WI38 (cell line): ENCODE data around the gene RPAP2.
"Not testable (repeated sequence)": the region's sequence is repeated elsewhere in the genome, so short reads cannot be mapped to it uniquely, and the experiment has no call there.

Experiments used
- H3K4me3 ChIP-seq: 2 replicates; pipeline ENCODE4 v1.5.1; 2011; ENCODE audit warnings: low read depth, mild to moderate bottlenecking, control low read depth, low read length
- TF ChIP-seq, protein P1 (sequence below): IDR thresholded peaks from 2 replicates; pipeline ENCODE4 v1.5.1; 2012; ENCODE audit warnings: low read depth, mild to moderate bottlenecking, control low read depth, low read length

RPAP2 gene

DNA sequence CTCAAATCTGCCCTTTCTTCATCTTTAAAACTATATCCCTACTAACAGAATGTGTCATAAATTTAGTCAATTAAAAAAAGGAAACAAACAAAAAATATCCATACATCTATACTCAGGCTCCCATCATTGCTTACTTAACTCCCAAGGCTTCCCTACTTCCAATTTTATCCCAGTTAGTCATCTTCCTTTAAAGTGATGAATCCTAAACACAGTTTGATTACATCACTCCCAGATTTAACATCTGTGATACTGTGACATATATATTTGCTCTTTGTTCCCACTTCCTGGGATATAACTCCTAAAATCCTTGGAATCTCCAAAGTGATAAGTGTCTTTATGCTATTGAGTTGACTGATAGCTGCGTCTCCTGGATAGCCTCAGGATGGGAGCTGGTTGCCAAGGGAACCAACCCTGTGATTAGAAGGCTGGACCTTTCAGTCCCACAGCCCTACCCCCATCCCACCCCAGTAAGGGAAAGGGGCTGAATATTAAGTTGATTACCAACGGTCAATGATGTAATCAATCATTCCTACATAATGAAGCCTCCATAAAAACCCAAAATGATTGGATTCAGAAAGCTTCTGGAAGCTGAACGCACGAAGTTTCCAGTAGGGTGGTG, 21.6 kb upstream of the RPAP2 start:
- no peak overlapping the region for H3K4me3 ChIP-seq
- TF ChIP-seq, protein P1, sequence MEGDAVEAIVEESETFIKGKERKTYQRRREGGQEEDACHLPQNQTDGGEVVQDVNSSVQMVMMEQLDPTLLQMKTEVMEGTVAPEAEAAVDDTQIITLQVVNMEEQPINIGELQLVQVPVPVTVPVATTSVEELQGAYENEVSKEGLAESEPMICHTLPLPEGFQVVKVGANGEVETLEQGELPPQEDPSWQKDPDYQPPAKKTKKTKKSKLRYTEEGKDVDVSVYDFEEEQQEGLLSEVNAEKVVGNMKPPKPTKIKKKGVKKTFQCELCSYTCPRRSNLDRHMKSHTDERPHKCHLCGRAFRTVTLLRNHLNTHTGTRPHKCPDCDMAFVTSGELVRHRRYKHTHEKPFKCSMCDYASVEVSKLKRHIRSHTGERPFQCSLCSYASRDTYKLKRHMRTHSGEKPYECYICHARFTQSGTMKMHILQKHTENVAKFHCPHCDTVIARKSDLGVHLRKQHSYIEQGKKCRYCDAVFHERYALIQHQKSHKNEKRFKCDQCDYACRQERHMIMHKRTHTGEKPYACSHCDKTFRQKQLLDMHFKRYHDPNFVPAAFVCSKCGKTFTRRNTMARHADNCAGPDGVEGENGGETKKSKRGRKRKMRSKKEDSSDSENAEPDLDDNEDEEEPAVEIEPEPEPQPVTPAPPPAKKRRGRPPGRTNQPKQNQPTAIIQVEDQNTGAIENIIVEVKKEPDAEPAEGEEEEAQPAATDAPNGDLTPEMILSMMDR, result no peak

DNA sequence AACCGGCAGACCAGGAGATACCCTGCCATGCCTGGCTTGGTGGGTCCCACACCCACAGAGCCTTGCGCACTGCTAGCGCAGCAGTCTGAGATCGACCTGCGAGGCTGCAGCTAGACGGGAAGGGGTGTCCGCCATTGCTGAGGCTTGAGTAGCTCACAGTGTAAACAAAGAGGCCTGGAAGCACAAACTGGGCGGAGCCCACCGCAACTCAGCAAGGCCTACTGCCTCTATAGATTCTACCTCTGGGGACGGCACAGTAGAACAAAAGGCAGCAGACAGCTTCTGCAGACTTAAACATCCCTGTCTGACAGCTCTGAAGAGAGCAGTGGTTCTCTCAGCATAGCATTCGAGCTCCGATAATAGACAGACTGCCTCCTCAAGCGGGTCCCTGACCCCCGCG, 19.1 kb upstream of the RPAP2 start:
- not testable (repeated sequence) for H3K4me3 ChIP-seq

DNA sequence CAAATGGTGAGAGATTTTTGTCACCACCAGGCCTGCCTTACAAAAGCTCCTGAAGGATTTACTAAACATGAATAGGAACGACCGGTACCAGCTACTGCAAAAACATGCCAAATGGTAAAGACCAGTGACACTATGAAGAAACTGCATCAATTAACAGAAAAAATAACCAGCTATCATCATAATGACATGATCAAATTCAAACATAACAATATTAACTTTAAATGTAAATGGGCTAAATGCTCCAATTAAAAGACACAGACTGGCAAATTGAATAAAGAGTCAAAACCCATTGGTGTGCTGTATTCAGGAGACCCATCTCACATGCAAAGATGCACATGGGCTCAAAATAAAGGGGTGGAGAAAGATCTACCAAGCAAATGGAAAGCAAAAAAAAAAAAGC, 17.4 kb upstream of the RPAP2 start:
- H3K4me3 ChIP-seq, result not testable (repeated sequence)

DNA sequence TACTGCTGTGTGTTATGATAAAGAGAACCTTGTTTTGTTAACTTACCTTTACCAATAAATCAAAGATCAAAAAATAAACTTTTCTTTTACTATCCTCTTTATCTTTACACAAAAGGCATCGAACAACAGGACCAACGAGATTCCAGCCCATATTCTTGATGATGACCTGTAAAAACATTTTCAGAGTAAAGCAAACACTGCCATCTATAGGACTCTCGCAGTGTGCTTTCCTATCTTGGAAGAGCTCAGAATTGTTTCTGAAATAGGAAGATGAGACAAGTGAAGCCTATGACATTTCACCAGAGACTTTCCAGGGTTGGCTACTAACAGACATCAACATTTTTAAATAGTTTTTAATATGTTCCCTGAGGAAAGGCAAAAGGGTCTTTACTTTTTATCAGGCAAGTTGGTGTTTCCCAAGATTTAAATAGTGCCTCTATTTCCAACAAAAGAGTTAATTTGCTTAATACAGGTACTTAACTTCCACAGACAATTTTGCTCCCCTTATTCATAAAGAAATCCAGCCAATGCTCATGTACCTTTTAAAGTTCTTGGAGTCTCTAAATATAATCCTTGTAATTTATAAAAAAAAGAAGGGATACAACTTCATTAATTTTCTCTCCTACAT, 7.4 kb upstream of the RPAP2 start:
- TF ChIP-seq, protein P1, result peak; percentile 58
- H3K4me3 ChIP-seq, result no peak overlapping the region

DNA sequence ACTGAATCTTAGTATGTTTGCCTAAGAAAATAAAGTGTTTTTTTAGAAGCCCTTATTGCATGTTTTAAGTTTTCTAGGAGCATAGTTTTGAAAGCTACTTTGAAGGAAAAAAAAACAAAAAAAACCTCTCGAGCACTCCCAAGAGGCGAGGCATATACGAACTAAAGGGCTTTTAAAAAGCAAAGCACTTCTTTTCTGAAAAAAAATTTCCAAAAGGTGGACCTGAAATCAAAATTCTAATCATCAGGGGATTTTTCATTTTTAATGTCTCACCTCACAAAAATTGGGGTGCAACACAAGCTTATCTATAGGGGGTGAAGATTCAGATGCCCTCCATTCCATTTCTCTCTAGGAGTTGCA, 666 bp upstream of the RPAP2 start:
- peak overlapping the region; percentile 76 for H3K4me3 ChIP-seq
- TF ChIP-seq, protein P1, result no peak

DNA sequence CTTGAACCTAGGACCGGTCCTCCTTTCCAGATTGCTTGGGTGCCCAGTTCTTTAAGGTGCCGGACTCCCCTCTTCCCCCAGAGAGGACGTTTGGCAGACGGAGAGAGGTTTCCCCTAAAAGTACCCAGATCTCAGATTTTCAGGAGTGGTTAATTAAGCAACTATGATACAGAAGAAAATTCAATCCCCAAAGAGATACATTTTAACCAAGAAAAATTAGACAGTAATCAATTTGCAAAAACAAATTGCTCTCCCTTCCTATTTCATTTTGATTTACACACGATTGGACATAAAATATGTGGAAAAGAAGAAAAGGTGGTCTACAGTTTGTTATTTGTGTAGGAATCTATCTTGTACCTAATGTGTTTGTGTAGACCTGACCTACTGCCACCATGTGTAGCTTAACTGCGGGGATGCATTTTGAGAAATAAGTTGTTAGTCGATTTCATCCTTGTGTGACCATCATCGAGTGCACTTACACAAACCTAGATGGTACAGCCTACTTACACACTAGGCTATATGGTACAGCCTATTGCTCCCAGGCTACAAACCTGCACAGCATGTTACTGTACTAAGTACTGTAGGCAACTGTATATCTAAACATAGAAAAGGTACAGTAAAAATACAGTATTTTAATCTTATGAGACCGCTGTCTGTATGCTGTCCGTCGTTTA, 755 bp downstream of the RPAP2 start:
- H3K4me3 ChIP-seq, result peak overlapping the region; percentile 76
- TF ChIP-seq, protein P1, result no peak

DNA sequence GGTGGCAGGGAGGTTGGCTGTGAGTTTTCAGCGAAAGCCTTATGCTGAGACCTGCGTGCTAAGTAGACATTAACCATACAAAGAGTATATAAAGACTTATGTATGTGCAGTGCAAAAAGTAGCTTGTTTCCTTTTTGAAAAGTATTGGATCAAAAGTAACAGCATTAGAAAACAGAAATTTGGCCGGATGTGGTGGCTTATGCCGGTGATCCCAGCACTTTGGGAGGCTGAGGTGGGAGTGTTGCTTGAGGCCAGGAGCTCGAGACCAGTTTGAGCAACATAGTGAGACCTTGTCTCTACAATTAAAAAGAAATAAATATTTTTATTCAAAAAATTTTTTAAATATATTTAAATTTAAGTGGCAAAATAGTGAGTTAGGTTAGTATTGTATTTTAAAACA, 2.2 kb downstream of the RPAP2 start:
- H3K4me3 ChIP-seq, result no peak overlapping the region
- TF ChIP-seq, protein P1, result no peak

DNA sequence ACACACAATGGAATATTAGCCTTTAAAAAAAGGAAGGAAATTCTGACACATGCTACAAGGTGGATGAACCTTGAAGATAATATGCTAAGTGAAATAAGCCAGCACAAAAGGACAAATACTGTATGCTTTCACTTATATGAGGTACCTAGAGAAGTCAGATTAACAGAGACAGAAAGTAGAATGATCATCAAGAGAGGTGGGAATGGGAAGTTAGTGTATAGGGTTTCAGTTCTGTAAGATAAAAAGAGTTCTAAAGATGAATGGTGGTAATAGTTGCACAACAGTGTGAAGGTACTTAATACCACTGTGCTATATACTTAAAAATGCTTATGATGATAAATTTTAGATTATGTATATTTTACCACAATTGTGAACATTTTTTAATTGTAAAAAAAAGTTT, 7.2 kb downstream of the RPAP2 start:
- TF ChIP-seq, protein P1, result no peak
- H3K4me3 ChIP-seq, result no peak overlapping the region
